HL-60/S4 treated with retinoic acid at 250 ng/mL for 4 days and 3 days (cell line): Measurements from ENCODE around the gene WASHC2C.
"Not testable (repeated sequence)": the region's sequence is repeated elsewhere in the genome, so short reads cannot be mapped to it uniquely, and the experiment has no call there.

ENCODE experiments used
- in situ Hi-C: fragments of 300-500 bp; cut with MboI; formaldehyde crosslinking; loops from 2 replicates; pipeline ENCODE4 v1.7.0; 2022; ENCODE audit warnings: low sequenced_read_pairs

WASHC2C gene, protein sequence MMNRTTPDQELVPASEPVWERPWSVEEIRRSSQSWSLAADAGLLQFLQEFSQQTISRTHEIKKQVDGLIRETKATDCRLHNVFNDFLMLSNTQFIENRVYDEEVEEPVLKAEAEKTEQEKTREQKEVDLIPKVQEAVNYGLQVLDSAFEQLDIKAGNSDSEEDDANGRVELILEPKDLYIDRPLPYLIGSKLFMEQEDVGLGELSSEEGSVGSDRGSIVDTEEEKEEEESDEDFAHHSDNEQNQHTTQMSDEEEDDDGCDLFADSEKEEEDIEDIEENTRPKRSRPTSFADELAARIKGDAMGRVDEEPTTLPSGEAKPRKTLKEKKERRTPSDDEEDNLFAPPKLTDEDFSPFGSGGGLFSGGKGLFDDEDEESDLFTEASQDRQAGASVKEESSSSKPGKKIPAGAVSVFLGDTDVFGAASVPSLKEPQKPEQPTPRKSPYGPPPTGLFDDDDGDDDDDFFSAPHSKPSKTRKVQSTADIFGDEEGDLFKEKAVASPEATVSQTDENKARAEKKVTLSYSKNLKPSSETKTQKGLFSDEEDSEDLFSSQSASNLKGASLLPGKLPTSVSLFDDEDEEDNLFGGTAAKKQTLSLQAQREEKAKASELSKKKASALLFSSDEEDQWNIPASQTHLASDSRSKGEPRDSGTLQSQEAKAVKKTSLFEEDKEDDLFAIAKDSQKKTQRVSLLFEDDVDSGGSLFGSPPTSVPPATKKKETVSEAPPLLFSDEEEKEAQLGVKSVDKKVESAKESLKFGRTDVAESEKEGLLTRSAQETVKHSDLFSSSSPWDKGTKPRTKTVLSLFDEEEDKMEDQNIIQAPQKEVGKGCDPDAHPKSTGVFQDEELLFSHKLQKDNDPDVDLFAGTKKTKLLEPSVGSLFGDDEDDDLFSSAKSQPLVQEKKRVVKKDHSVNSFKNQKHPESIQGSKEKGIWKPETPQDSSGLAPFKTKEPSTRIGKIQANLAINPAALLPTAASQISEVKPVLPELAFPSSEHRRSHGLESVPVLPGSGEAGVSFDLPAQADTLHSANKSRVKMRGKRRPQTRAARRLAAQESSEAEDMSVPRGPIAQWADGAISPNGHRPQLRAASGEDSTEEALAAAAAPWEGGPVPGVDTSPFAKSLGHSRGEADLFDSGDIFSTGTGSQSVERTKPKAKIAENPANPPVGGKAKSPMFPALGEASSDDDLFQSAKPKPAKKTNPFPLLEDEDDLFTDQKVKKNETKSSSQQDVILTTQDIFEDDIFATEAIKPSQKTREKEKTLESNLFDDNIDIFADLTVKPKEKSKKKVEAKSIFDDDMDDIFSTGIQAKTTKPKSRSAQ (N-terminal part only)

DNA sequence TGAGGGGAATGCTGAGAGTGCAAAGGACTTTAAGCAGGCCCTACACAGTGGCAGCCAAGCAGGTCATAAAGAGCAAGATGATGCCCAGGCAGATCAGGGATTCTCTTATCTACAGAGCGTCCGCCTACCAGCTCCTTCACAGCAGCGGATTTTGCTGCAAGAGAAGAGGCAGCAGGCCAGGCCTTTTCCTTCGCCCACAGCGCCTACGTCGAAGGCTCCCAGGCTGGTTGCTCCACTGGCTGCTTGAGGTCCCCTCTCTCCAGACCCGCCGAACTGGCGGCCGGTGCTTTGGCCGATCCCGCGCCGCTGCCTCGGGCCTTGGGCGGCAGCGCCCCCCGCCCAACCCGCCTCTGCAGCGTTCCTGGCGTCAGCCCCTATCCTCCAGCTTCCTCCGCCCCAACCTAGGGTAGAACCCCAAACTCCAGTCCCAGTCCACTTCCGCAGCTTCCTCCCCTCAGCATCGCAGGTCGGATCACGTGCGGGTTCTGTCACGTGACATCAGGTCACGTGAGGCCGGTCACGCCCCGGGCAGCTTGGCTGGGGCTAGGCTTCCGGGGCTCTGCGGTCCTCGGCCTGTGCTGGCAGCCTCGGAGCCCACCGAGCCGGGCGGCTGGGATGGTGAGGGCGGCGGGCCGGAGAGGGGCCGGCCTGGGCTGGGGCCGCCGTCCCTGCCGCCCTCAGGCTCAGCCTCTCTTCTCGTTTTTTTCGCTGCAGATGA lies at the start of gene WASHC2C:
TSS of gene WASHC2C (plus strand) at position 564 of the 718 bp plus-strand sequence. CDS start at position 616, 52 bp downstream.
- in situ Hi-C loops = not testable (repeated sequence)

DNA sequence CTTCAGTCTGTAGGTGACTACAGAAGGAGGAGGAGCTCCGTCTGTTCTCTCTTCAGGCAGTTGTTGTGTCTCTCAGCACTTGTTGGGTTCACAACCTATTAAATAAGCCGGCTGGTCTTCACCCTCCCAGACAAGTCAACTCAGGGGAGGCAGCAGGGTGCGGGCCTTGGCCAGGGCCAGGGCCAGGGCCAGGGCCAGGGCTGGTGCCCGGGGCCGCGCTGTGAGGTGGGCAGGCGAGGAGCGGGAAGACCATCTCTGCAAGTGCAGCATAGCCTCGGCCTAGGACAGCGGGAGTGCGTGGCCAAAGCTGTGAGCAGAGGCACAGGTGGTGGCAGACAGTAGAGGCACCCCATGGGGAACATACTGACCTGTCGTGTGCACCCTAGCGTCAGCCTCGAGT lies 48.6 kb upstream of the WASHC2C start:
- in situ Hi-C loops = not testable (repeated sequence)

DNA sequence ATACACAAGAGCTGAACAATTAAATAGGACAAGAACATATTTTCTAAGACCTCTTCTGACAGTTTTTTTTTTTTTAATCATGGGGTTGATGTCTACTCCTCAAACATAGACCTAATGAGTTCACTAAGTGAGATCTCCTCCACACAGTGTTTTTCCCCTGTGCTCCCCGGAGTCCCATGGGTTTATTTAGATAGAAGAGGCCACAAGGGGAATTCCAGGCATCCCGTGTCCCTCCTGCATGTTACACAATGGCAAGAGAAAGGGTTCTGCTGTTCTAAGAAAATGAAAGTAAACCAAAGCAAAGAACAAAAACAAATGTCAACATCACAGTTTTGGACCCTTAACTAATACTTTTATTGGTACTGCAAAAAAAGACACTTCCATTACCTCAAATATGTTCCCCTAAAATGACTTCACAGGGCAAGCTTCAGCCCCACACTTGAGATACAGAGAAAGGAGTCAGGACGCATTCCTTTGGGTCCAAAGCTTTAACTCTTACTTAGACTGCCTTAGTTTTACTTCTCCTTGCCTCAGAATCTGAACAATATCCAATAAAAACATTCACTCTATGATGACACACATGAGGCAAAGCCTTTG lies 16.8 kb upstream of the WASHC2C start:
- in situ Hi-C loops = not testable (repeated sequence)

DNA sequence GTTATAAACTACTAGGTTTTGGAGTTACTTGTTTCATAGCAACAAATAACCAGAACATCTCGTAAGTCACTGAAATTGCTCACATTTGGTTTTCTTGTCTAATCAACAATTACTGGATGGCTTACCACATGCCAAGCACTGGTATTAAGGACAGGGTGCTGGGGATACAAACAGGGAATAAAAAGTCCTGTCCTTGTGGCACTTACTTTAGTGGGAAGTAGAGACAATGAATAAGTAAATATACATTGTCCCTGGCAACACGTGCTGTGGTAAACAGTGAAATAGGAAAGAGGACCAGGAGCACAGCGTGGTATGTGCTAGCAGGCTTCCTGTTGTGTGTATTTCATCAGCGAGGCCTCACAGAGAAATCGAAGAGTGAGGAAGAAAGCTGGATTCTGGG lies 15.8 kb upstream of the WASHC2C start:
- in situ Hi-C loops = not testable (repeated sequence)

DNA sequence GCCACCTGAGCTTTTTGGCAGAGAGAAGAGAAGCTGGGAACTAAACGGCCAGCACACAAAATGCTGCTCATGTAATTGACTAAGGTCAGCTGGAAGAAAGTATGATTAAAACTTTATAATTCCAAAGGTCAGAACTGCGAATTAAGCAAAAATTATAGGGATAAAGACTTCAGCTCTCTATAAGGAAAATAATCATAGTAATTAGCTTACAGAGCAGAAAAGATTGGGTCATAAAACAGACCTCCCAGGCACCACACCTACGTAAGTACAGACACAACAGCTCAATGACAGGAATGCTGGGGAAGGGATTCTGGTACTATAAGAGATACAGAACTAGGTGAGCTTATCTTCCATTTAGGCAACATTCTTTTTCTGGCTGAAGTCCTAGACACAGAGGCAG lies 10.0 kb upstream of the WASHC2C start:
- in situ Hi-C loops = not testable (repeated sequence)

DNA sequence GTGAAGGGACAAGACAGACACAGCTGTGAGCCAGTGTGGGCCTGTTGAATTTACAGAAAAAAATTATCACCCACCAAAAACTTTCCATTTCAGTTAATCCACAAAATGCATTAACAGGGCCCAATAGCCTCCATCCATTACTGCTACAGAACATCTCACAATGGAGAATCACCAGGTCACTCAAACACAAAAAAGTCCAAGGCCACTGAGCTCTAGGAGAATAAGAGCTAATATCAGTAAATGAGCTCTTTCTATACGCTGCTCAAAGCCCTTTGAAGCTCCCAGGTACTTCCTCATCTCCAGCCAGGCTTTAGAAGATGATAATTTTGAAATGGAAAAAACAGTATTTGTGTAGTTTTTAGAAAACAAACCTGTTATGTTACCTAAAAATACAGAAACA lies 9.4 kb upstream of the WASHC2C start:
- in situ Hi-C loops = not testable (repeated sequence)

DNA sequence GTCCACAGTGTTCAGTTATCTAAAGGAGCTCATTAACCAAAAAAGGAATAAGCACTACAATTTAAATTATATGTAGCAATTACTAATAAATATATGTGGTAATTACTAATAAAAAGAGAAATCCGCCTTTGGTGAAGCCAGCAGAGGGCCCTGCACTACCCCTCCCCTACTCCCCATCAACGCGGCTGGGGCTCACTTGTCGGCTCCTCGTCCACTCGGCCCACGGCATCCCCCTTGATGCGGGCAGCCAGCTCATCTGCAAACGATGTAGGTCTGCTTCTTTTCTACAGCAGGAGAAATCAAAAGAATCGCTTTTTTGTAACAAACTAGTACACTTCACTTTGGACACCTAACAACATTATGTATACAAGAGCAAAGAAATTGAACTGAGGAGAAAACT lies 5.6 kb upstream of the WASHC2C start:
- in situ Hi-C loops = not testable (repeated sequence)

DNA sequence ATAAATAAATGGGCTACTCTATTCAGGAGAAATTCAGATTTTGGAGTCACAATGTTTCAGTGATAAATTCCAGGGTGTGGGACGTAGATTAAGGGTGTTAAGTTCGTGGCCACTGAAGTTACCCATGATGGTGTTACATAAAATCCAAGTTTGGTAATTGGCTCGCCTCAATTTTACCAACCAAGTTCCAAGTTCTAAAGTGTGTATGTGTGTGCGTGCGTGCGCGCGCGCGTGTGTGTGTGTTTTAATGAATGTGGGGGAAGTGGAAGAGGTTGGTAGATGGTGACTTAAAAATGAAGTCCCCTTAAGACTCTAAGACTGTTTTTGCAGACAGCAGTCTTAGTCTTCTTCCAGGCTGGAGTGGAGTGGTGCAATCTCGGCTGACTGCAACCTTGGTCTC lies 3.2 kb upstream of the WASHC2C start:
- in situ Hi-C loops = not testable (repeated sequence)

DNA sequence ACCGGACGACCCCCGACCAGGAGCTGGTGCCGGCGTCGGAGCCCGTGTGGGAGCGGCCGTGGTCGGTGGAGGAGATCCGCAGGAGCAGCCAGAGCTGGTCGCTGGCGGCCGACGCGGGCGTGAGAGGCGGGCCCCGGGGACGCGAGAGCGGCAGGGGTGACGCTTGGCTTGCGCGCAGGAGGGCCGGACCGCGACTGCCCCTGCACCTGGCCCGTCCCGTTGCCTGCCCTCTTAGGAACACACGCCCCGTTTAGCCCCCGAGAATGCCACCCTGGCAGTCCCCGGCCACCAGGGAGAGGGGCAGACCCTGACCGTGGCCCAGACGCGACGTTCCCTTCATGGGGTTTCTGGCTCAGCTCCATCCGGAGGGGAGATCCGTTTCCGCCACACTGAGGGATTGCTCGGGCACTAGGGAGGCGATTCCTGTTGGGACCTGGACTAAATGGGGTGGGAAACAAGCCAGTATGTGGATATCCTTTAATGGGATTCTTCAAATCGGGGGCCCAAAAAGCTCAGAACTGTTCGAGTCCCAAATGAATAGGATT lies 427 bp downstream of the WASHC2C start:
- in situ Hi-C loops = not testable (repeated sequence)

DNA sequence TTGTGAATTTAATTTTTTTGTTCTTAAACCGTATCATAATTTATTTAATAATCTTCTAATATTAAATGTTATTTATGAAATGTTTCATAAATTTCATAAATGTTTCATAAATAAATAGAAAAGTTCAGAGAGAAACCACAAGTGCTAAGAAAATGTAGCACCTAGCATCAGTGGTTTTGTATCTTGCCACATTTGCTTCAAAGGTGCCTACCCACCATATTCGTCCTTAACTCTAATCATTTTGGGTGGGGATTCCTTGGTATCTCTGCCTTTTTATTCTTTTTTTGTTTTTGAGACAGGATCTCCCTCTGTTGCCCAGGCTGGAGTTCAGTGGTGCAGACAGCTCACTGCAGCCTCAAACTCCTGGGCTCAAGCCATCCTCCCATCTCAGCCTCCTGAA lies 7.4 kb downstream of the WASHC2C start:
- in situ Hi-C loops = not testable (repeated sequence)

DNA sequence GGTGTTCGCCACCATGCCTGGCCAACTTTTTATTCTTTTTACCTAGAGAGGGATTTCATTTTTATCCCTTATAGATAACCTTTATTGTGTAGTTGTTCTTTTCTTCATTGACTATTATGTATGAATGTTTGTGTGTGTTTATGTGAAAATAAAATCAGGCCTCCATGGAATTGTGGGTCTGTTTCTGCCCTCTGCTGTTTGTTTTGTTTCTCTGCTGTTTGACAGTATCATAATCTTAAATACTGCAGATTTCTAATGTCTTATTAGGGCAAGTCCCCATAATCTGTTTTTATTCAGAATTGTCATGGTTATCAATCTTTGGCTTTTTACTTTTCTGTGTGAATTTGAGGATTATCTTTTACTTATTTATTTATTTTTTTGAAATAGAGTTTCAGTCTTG lies 7.8 kb downstream of the WASHC2C start:
- in situ Hi-C loops = not testable (repeated sequence)

DNA sequence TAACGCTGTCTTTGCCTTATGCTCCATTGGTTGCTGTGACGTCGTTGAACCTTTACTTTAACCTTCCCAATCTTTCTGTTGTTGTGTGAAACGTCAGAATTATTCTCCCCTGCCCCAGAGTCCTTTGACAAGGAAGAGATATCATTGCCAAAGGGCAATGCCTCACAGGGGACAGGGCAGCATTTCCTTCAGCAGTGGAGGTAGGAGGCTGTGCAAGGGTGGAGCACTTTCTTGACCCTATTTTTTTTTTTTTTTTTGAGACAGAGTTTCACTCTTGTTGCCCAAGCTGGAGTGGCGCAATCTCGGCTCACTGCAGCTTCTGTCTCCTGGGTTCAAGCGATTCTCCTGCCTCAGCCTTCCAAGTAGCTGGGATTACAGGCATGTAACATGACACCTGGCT lies 14.5 kb downstream of the WASHC2C start:
- in situ Hi-C loops = not testable (repeated sequence)

DNA sequence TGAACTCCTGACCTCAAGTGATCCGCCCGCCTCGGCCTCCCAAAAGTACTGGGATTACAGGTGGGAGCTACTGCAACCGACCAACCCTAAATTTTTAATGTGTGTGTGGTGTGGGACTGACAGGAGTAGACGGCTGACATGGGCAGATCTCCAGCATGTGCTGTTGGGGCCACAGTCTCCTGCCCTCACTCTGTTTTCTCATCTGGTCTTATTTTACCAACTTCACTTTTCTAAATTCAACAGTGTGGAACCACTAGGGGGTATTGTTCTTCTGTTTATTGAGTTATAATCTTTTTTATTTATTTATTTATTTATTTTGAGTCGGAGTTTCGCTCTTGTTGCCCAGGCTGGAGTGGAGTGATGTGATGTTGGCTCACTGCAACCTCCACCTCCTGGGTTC lies 14.9 kb downstream of the WASHC2C start:
- in situ Hi-C loops = not testable (repeated sequence)

DNA sequence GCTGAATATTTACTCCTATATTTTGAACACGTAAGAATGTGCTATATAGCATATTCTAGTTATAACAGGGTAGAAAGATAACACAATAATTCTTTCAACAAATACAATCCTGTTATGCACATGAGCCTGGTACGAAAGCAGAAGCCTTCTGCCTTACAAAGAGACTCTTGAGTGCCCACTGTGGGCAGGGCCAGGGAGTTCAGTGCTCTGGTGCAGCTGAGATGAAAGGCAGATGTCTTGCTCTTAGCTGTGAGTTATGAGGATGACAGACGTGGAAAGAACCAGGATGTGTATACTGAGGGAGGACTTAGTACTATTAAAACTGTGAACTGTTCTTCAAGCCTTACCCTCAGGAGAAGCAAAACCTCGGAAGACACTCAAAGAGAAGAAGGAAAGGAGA lies 24.1 kb downstream of the WASHC2C start:
- in situ Hi-C loops = not testable (repeated sequence)

DNA sequence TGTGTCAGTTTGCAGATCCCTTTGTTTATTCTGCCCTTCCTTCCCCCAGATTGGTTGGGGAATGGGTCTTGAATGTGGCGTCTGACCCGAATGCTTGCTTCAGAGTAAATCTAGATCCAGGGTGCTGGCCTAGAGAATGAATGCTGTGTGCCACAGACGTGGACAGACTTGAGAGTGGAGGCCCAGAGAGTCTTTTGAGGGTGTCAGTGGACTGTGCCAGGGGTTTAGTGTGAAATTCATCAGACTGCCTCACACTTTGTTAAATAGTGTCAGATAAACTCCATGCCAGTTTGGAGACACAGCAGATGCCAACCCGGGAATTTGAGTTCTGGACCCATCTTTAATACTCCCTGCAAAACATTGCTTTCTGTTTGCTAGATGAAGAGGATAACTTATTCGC lies 25.1 kb downstream of the WASHC2C start:
- in situ Hi-C loops = not testable (repeated sequence)

DNA sequence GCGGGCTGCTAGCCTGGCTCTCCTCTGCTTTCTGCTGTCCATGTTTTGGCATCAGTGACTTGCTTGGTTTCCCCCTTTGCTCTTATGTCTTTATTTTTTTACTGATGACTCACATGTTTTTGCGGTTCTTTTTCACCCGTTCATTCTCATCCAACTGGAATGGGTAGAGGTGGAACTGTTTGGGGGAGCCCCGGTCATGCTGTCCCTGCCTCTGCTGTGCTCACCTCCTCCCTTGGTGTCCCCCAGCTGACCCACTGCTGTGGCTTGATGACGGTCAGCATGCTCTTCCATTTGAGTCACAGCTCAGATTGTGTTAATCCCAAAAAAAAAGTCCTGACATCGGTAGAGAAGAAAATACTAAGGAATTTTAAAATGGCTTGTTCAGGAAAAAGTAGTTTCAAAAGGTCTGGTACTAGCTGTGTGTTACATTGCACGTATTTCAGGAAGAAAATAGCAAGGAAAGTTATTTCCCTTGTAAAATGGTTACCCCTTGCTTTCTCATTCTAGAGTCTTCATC lies 27.0 kb downstream of the WASHC2C start:
- in situ Hi-C loops = not testable (repeated sequence)

DNA sequence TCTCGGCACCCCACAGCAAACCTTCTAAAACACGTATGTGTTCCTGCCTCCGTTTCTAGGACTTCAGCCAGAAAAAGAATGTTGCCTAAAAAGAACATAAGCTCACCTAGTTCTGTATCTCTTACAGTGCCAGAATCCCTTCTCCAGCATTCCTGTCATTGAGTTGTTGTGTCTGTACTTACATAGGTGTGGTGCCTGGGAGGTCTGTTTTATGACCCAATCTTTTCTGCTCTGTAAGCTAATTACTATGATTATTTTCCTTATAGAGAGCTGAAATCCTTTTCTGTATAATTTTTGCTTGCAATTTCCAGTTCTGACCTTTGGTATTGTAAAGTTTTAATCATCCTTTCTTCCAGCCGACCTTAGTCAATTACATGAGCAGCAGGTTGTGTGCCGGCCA lies 28.0 kb downstream of the WASHC2C start:
- in situ Hi-C loops = not testable (repeated sequence)

DNA sequence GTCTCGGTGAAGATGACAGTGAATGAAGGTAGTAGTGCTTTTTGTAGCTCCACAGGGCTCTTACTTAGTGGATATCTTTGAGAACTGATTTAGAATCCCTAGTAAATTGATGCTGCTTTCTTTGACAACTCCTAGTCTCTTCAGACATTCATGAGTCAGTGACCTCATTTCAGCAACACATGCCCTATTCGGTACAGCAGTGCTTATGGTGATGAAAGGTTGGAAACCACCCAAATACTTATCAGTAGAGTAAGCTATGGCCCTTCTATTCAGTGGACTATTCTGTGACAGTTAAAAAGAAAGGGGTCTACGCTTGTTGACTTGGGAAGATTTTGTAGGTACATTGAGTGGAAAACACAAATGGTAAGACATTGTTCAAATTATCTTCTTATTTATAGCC lies 29.0 kb downstream of the WASHC2C start:
- in situ Hi-C loops = not testable (repeated sequence)

DNA sequence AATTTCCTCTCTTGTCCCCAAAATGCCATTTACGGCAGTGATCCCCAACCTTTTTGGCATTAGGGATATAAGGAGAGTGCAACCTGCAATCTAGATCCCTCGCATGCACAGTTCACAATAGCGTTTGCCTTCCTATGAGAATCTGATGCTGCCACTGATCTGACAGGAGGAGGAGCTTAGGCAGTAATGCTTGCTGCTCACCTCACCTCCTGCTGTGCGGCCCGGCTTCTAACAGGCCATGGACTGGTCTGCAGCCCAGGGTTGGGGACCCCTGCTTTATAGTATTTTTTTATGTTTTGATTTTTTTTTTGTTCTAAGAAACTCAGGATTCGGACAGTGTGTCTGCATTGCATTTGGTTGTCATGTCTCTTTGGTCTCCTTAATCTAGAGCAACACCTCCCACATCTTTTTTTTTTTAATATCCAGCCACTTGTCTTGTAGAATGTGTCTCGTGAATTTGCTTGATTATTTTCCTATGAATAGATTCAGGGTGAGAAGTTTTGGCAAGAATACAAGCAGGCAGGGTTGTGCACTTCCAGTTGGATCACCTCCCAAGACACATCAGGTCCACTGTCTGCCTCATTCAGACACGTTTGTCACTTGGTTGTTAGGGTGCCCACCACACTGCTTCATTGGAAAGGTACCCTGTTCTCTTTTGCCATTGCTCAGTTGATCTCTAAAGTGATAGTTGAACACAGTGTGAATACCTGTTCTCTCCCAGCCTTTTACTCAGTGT lies 30.8 kb downstream of the WASHC2C start:
- in situ Hi-C loops = not testable (repeated sequence)
